ENCODE data around the gene SLCO2A1. TPM values are rescaled to one million over a fixed set of nuclear protein-coding genes. Genes with fewer than 3 reads are reported as not detected.

The SLCO2A1 gene
- total and polyA plus RNA-seq, 2 of the 4 experiments (the other 2 are of a cell fraction), result under 0.01 to 1.5 TPM

DNA sequence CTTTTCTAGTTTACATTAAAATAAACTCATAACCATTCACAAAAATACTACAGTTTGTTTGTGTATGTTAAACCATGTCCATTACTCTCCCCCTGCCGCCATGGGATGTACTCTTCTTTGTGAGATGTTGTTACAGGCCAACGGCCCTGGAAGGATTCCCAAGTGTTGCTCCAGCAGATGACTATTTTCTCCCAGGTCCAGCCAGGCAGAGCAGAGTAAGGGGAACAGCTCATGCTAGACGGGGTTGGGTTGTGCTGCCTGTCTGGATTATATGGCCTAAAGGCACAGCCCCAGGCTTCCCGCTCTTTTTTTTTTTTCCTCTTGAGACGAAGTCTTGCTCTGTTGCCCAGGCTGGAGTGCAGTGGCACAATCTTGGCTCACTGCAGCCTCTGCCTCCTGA is 24.5 kb upstream of the SLCO2A1 start:
- ATAC-seq (ENCODE audit: low read depth), result no peak
- Histone ChIP-seq H4K8ac (ENCODE audit: low read depth in 2 of 2, low read length in 2 of 2) (no peak overlapping the region), H3K9ac (ENCODE audit: low read depth, low read length) (no peak overlapping the region), H2AK5ac (ENCODE audit: low read depth, low read length) (no peak overlapping the region), H2BK5ac (ENCODE audit: low read depth, low read length, poor library complexity, severe bottlenecking) (no peak overlapping the region), H3K18ac (ENCODE audit: low read depth, low read length) (no peak overlapping the region), H3K4me2 (ENCODE audit: low read depth, low read length) (no peak overlapping the region), H3K4ac (ENCODE audit: low read depth, low read length) (no peak overlapping the region), H3K14ac (replicated peaks; ENCODE audit: low read depth, low read length) (no peak overlapping the region), H4K91ac (ENCODE audit: insufficient read depth, low read depth, low read length) (no peak overlapping the region), H3K4me3 (ENCODE audit: insufficient read depth, low read depth, low read length) (no peak overlapping the region), H3K36me3 (ENCODE audit: control insufficient read depth, insufficient read depth, low read length) (no peaks in the 10 kb centered on the region), H3K79me1 (ENCODE audit: low read depth in 1 of 2, low read length in 2 of 2) (no peaks in the 10 kb centered on the region), H3K56ac (ENCODE audit: extremely low read depth, insufficient read depth, low read length) (no peak overlapping the region), H3K9me1 (ENCODE audit: insufficient read depth, low read length) (peaks cover 27% of the 10 kb centered on the region), H3K23ac (ENCODE audit: low read depth, low read length) (no peak overlapping the region), H3K27ac (ENCODE audit: insufficient read depth, low read length) (no peak overlapping the region), H3K27me3 (ENCODE audit: control insufficient read depth, insufficient read depth, low read length) (no peaks in the 10 kb centered on the region), H4K5ac (ENCODE audit: low read depth, low read length) (no peak overlapping the region), H2BK15ac (ENCODE audit: low read depth, low read length) (no peak overlapping the region), H3K4me1 (ENCODE audit: control insufficient read depth, insufficient read depth, low read length) (peaks cover 31% of the 10 kb centered on the region), H2AK9ac (replicated peaks; ENCODE audit: low read depth, low read length, poor library complexity) (no peak overlapping the region), H2AFZ (replicated peaks; ENCODE audit: low read length, poor library complexity) (no peak overlapping the region), H4K20me1 (ENCODE audit: insufficient read depth, low read length) (no peaks in the 10 kb centered on the region), H3K9me3 (ENCODE audit: control insufficient read depth, insufficient read depth, low read length) (no peaks in the 10 kb centered on the region), H2BK20ac (ENCODE audit: low read depth, low read length) (no peak overlapping the region), H2BK120ac (ENCODE audit: low read depth, low read length) (no peak overlapping the region)
- in situ Hi-C loops (cut with MboI; ENCODE audit: low sequenced_read_pairs), result no loop called here
- ChIA-PET POLR2A (ENCODE audit: unreplicated experiment) (no interaction called here), CTCF (no interaction called here)
- TF ChIP-seq SMC3 (IDR thresholded peaks at IDR 0.05; ENCODE audit: low read depth, low read length), result no peak
- TF ChIP-seq BHLHE40 (IDR thresholded peaks at IDR 0.05; ENCODE audit: low read depth, low read length), result no peak
- TF ChIP-seq RCOR1 (IDR thresholded peaks at IDR 0.05; ENCODE audit: insufficient replicate concordance, low read length), result no peak
- no peak for TF ChIP-seq NFE2L2 (IDR thresholded peaks at IDR 0.05; ENCODE audit: low read depth, low read length)
- TF ChIP-seq MAZ (IDR thresholded peaks at IDR 0.05; ENCODE audit: borderline replicate concordance, low read depth, low read length), result no peak
- TF ChIP-seq, protein P1, sequence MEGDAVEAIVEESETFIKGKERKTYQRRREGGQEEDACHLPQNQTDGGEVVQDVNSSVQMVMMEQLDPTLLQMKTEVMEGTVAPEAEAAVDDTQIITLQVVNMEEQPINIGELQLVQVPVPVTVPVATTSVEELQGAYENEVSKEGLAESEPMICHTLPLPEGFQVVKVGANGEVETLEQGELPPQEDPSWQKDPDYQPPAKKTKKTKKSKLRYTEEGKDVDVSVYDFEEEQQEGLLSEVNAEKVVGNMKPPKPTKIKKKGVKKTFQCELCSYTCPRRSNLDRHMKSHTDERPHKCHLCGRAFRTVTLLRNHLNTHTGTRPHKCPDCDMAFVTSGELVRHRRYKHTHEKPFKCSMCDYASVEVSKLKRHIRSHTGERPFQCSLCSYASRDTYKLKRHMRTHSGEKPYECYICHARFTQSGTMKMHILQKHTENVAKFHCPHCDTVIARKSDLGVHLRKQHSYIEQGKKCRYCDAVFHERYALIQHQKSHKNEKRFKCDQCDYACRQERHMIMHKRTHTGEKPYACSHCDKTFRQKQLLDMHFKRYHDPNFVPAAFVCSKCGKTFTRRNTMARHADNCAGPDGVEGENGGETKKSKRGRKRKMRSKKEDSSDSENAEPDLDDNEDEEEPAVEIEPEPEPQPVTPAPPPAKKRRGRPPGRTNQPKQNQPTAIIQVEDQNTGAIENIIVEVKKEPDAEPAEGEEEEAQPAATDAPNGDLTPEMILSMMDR (conservative IDR thresholded peaks at IDR 0.05; ENCODE audit: low read depth, low read length), result no peak
- 86% methylated on average over 2 of the region's 5 CpGs; no CpG with 5 or more reads in 1 of the 2 experiments for WGBS, 2 experiments (ENCODE audit: extremely low coverage in 2 of 2, insufficient read length in 1 of 2)
- no TSS peak for BruUV-seq (replicated peaks)
- DNase-seq, result no peak
- dilution Hi-C loops (cut with HindIII; ENCODE audit: low sequenced_read_pairs, unreplicated experiment), result no loop called here
- intact Hi-C loops (cut with micrococcal nuclease), result no loop called here
